ENCODE measurements around the gene SRGAP1.

GRCh38 chr12:63904653-63905052, 60.2 kb downstream of the SRGAP1 start:
- TF ChIP-seq GATA2 (IDR thresholded peaks at IDR 0.05; ENCODE audit: low read depth, low read length) (no peak), GATA3 (IDR thresholded peaks at IDR 0.05; ENCODE audit: low read depth, low read length) (no peak)

Measured in SH-SY5Y (cell line).